GM23338 (cell line): Measurements from ENCODE around the gene XXYLT1. TPM values are rescaled to one million over a fixed set of nuclear protein-coding genes. Genes with fewer than 3 reads are reported as not detected.

Experiments
- EZH2 ChIP-seq: fragments of 200-600 bp; sonication (generic); IDR thresholded peaks from one replicate; pipeline ENCODE4 v1.8.0; 2017; ENCODE audit warnings: antibody characterized with exemption, mild to moderate bottlenecking, low read depth; ENCODE audit not compliant: unreplicated experiment
- JUNB ChIP-seq: IDR thresholded peaks from one replicate; pipeline ENCODE4 v1.6.1; 2016; ENCODE audit warnings: antibody characterized with exemption; ENCODE audit not compliant: unreplicated experiment
- POLR2AphosphoS5 ChIP-seq: IDR thresholded peaks from 2 replicates; pipeline ENCODE4 v1.6.1; 2016; ENCODE audit warnings: antibody characterized with exemption, low read depth
- STAT1 ChIP-seq: IDR thresholded peaks from one replicate; pipeline ENCODE4 v1.6.1; 2016; ENCODE audit warnings: antibody characterized with exemption; ENCODE audit not compliant: unreplicated experiment
- ZNF331 ChIP-seq: fragments of 250-450 bp; sonication (Bioruptor Pico); IDR thresholded peaks from 2 replicates; pipeline ENCODE4 v1.5.0; 2020; ENCODE audit warnings: low read depth, mild to moderate bottlenecking, moderate library complexity
- polyA plus RNA-seq: library from polyadenylated mRNA; unstranded; fragments of >200 nt; fragmentation: Nextera tagmentation; extraction: Ambion mirVana; gene quantifications from 2 replicates; pipeline ENCODE4 v1.2.1, GENCODE V29; 2016
- total RNA-seq: library from RNA; depleted of rRNA; stranded (reverse); fragments of >200 nt; shearing (Covaris generic); gene quantifications from 2 replicates; pipeline ENCODE4 v1.2.3, GENCODE V29; 2014
- TF ChIP-seq, protein P1 (sequence below): fragments of 250-450 bp; sonication (Bioruptor Pico); IDR thresholded peaks from 2 replicates; pipeline ENCODE4 v1.5.0; 2020; ENCODE audit warnings: mild to moderate bottlenecking, moderate library complexity
- TF ChIP-seq, protein P2 (sequence below): IDR thresholded peaks from one replicate; pipeline ENCODE4 v1.6.1; 2018; ENCODE audit warnings: antibody characterized with exemption; ENCODE audit not compliant: unreplicated experiment

XXYLT1 gene
- total and polyA plus RNA-seq, 2 experiments from 2014 or later = 13.5 to 34.8 TPM

DNA sequence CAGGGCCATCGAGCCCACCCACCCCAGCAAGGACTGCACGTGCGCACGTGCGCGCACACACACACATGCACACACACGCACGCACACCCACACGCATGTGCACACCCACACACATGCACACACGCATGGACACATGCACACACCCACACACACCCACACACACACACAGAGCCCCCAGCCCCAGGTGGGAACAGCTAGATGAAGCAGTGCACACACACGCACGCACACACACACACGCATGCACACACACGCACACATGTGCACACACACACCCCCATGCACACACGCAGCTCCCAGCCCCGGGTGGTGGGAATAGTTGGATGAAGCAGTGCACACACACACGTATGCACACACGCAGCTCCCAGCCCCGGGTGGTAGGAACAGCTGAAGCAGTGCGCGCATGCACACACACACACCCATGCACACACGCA lies 158.6 kb downstream of the XXYLT1 start (continued):
- TF ChIP-seq, protein P1, sequence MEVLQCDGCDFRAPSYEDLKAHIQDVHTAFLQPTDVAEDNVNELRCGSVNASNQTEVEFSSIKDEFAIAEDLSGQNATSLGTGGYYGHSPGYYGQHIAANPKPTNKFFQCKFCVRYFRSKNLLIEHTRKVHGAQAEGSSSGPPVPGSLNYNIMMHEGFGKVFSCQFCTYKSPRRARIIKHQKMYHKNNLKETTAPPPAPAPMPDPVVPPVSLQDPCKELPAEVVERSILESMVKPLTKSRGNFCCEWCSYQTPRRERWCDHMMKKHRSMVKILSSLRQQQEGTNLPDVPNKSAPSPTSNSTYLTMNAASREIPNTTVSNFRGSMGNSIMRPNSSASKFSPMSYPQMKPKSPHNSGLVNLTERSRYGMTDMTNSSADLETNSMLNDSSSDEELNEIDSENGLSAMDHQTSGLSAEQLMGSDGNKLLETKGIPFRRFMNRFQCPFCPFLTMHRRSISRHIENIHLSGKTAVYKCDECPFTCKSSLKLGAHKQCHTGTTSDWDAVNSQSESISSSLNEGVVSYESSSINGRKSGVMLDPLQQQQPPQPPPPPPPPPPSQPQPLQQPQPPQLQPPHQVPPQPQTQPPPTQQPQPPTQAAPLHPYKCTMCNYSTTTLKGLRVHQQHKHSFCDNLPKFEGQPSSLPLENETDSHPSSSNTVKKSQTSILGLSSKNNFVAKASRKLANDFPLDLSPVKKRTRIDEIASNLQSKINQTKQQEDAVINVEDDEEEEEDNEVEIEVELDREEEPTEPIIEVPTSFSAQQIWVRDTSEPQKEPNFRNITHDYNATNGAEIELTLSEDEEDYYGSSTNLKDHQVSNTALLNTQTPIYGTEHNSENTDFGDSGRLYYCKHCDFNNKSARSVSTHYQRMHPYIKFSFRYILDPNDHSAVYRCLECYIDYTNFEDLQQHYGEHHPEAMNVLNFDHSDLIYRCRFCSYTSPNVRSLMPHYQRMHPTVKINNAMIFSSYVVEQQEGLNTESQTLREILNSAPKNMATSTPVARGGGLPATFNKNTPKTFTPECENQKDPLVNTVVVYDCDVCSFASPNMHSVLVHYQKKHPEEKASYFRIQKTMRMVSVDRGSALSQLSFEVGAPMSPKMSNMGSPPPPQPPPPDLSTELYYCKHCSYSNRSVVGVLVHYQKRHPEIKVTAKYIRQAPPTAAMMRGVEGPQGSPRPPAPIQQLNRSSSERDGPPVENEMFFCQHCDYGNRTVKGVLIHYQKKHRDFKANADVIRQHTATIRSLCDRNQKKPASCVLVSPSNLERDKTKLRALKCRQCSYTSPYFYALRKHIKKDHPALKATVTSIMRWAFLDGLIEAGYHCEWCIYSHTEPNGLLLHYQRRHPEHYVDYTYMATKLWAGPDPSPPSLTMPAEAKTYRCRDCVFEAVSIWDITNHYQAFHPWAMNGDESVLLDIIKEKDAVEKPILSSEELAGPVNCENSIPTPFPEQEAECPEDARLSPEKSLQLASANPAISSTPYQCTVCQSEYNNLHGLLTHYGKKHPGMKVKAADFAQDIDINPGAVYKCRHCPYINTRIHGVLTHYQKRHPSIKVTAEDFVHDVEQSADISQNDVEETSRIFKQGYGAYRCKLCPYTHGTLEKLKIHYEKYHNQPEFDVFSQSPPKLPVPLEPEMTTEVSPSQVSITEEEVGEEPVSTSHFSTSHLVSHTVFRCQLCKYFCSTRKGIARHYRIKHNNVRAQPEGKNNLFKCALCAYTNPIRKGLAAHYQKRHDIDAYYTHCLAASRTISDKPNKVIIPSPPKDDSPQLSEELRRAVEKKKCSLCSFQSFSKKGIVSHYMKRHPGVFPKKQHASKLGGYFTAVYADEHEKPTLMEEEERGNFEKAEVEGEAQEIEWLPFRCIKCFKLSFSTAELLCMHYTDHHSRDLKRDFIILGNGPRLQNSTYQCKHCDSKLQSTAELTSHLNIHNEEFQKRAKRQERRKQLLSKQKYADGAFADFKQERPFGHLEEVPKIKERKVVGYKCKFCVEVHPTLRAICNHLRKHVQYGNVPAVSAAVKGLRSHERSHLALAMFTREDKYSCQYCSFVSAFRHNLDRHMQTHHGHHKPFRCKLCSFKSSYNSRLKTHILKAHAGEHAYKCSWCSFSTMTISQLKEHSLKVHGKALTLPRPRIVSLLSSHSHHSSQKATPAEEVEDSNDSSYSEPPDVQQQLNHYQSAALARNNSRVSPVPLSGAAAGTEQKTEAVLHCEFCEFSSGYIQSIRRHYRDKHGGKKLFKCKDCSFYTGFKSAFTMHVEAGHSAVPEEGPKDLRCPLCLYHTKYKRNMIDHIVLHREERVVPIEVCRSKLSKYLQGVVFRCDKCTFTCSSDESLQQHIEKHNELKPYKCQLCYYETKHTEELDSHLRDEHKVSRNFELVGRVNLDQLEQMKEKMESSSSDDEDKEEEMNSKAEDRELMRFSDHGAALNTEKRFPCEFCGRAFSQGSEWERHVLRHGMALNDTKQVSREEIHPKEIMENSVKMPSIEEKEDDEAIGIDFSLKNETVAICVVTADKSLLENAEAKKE = no peak
- TF ChIP-seq EZH2 (no peak), STAT1 (no peak), POLR2AphosphoS5 (no peak), JUNB (no peak), ZNF331 (CRISPR knock-in tag) (no peak)
- TF ChIP-seq, protein P2, sequence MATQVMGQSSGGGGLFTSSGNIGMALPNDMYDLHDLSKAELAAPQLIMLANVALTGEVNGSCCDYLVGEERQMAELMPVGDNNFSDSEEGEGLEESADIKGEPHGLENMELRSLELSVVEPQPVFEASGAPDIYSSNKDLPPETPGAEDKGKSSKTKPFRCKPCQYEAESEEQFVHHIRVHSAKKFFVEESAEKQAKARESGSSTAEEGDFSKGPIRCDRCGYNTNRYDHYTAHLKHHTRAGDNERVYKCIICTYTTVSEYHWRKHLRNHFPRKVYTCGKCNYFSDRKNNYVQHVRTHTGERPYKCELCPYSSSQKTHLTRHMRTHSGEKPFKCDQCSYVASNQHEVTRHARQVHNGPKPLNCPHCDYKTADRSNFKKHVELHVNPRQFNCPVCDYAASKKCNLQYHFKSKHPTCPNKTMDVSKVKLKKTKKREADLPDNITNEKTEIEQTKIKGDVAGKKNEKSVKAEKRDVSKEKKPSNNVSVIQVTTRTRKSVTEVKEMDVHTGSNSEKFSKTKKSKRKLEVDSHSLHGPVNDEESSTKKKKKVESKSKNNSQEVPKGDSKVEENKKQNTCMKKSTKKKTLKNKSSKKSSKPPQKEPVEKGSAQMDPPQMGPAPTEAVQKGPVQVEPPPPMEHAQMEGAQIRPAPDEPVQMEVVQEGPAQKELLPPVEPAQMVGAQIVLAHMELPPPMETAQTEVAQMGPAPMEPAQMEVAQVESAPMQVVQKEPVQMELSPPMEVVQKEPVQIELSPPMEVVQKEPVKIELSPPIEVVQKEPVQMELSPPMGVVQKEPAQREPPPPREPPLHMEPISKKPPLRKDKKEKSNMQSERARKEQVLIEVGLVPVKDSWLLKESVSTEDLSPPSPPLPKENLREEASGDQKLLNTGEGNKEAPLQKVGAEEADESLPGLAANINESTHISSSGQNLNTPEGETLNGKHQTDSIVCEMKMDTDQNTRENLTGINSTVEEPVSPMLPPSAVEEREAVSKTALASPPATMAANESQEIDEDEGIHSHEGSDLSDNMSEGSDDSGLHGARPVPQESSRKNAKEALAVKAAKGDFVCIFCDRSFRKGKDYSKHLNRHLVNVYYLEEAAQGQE = no peak
